NCI-H2107 (cell line): Measurements from ENCODE around the gene PDE6C.

Experiments
- DNase-seq: peaks from one replicate; lab custom pipeline; 2025; lab: John Stamatoyannopoulos, UW

PDE6C gene

GRCh38 chr10:93703066-93703465 lies 90.7 kb downstream of the PDE6C start:
- no peak for DNase-seq

- no peak for DNase-seq
Observed at GRCh38 chr10:93703841-93704240, 91.5 kb downstream of the PDE6C start.

GRCh38 chr10:93704451-93704850 lies 92.1 kb downstream of the PDE6C start:
- DNase-seq: no peak

GRCh38 chr10:93707623-93708022 lies 95.3 kb downstream of the PDE6C start:
- DNase-seq: no peak

- no peak for DNase-seq
Observed at GRCh38 chr10:93710333-93710909, 98.1 kb downstream of the PDE6C start.

GRCh38 chr10:93711891-93712290 lies 99.6 kb downstream of the PDE6C start:
- no peak for DNase-seq

DNA sequence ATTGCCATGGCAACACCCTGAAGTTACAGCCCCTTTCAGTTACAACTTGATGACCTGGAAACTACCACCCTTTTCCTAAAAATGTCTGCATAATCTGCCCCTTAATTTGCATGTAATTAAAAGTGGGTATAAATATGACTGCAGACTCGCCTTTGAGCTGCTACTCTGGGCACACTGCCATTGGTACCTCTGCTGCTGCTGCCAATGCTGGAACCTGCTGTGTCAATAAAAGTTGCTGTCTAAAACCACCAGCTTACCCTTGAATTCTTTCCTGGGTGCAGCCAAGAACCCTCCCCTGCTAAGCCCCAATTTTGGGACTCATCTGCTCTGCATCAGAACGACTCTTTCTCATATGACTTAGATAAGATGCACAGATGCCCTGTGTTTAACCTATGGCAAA lies 100.3 kb downstream of the PDE6C start:
- DNase-seq: no peak

DNA sequence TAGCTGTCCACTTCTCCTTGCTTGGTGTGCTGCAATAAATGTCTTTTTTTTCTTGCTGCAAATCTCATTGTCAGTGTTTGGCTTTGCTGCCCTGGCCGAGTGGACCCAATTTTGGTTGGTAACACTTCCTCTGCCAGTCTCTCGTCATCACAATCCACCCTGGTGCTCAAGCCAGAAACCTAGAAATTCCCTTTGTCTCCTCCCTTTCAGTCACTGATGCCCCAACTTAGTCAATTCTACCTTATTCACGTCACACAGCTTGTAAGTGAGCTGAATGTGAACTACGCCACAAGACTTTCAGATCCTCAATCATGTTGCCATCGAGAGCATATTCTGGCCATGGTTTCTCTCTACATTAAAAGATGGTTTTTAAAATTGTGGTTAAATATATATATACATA lies 103.0 kb downstream of the PDE6C start:
- DNase-seq: no peak
